ENCODE measurements around the gene ABHD18. TPM values are rescaled to one million over a fixed set of nuclear protein-coding genes. Genes with fewer than 3 reads are reported as not detected.

ABHD18 gene
- total RNA-seq, 1 experiment from 2014 or later = 10.1 TPM

- Histone ChIP-seq H3K4me1 (ENCODE audit: insufficient read depth, low read length, poor library complexity, severe bottlenecking) (no peaks in the 10 kb centered on the region), H3K27me3 (replicated peaks; ENCODE audit: insufficient read depth, low read depth, low read length, poor library complexity) (no peaks in the 10 kb centered on the region), H3K9me3 (ENCODE audit: low read depth, low read length, poor library complexity, severe bottlenecking) (no peaks in the 10 kb centered on the region), H3K27ac (ENCODE audit: low read depth, low read length, poor library complexity, severe bottlenecking) (no peak overlapping the region), H3K4me3 (ENCODE audit: low read depth, low read length, poor library complexity, severe bottlenecking) (no peak overlapping the region), H3K36me3 (ENCODE audit: insufficient read depth, low read length, poor library complexity, severe bottlenecking) (no peaks in the 10 kb centered on the region)
- ChIA-PET CTCF (no interaction called here), POLR2A (ENCODE audit: low non-redundant PET) (no interaction called here)
- TF ChIP-seq EZH2 (IDR thresholded peaks at IDR 0.05; ENCODE audit: borderline replicate concordance, low read depth, low read length, poor library complexity, severe bottlenecking) = no peak
- no peak for TF ChIP-seq CTCF (conservative IDR thresholded peaks at IDR 0.05; ENCODE audit: low read depth, low read length)
- no peak for DNase-seq (ENCODE audit: low spot score)
- intact Hi-C loops (cut with micrococcal nuclease; ENCODE audit: unreplicated experiment) = no loop called here
- no TSS peak for BruUV-seq (replicated peaks)
These were observed 10.0 kb downstream of the ABHD18 start for GRCh38 chr4:127975121-127975770.

GRCh38 chr4:127978930-127979329 is 13.7 kb downstream of the ABHD18 start:
- intact Hi-C loops (cut with micrococcal nuclease; ENCODE audit: unreplicated experiment) = no loop called here
- H3K9me3 ChIP-seq (ENCODE audit: low read depth, low read length, poor library complexity, severe bottlenecking) = no peaks in the 10 kb centered on the region
- no TSS peak for BruUV-seq (replicated peaks)
- no peak overlapping the region for H3K27ac ChIP-seq (ENCODE audit: low read depth, low read length, poor library complexity, severe bottlenecking)
- H3K27me3 ChIP-seq (replicated peaks; ENCODE audit: insufficient read depth, low read depth, low read length, poor library complexity) = no peaks in the 10 kb centered on the region
- ChIA-PET CTCF (no interaction called here), POLR2A (ENCODE audit: low non-redundant PET) (no interaction called here)
- H3K4me1 ChIP-seq (ENCODE audit: insufficient read depth, low read length, poor library complexity, severe bottlenecking) = no peaks in the 10 kb centered on the region
- no peak for DNase-seq (ENCODE audit: low spot score)
- H3K4me3 ChIP-seq (ENCODE audit: low read depth, low read length, poor library complexity, severe bottlenecking) = no peak overlapping the region
- no peak for TF ChIP-seq CTCF (conservative IDR thresholded peaks at IDR 0.05; ENCODE audit: low read depth, low read length)
- no peak for TF ChIP-seq EZH2 (IDR thresholded peaks at IDR 0.05; ENCODE audit: borderline replicate concordance, low read depth, low read length, poor library complexity, severe bottlenecking)
- H3K36me3 ChIP-seq (ENCODE audit: insufficient read depth, low read length, poor library complexity, severe bottlenecking) = no peaks in the 10 kb centered on the region

- no peaks in the 10 kb centered on the region for H3K27me3 ChIP-seq (replicated peaks; ENCODE audit: insufficient read depth, low read depth, low read length, poor library complexity)
- no peaks in the 10 kb centered on the region for H3K9me3 ChIP-seq (ENCODE audit: low read depth, low read length, poor library complexity, severe bottlenecking)
- TF ChIP-seq CTCF (conservative IDR thresholded peaks at IDR 0.05; ENCODE audit: low read depth, low read length) = no peak
- no peak for TF ChIP-seq EZH2 (IDR thresholded peaks at IDR 0.05; ENCODE audit: borderline replicate concordance, low read depth, low read length, poor library complexity, severe bottlenecking)
- CTCF ChIA-PET = no interaction called here
- intact Hi-C loops (cut with micrococcal nuclease; ENCODE audit: unreplicated experiment) = no loop called here
- BruUV-seq (replicated peaks) = no TSS peak
- H3K27ac ChIP-seq (ENCODE audit: low read depth, low read length, poor library complexity, severe bottlenecking) = no peak overlapping the region
- no peak for DNase-seq (ENCODE audit: low spot score)
- H3K36me3 ChIP-seq (ENCODE audit: insufficient read depth, low read length, poor library complexity, severe bottlenecking) = no peaks in the 10 kb centered on the region
- H3K4me3 ChIP-seq (ENCODE audit: low read depth, low read length, poor library complexity, severe bottlenecking) = no peak overlapping the region
- POLR2A ChIA-PET (ENCODE audit: low non-redundant PET) = no interaction called here
- H3K4me1 ChIP-seq (ENCODE audit: insufficient read depth, low read length, poor library complexity, severe bottlenecking) = no peaks in the 10 kb centered on the region
These were observed 17.2 kb downstream of the ABHD18 start for GRCh38 chr4:127982445-127982844.

All from A673 (cell line).